Measurements from ENCODE around the gene BCL2L15.

DNA sequence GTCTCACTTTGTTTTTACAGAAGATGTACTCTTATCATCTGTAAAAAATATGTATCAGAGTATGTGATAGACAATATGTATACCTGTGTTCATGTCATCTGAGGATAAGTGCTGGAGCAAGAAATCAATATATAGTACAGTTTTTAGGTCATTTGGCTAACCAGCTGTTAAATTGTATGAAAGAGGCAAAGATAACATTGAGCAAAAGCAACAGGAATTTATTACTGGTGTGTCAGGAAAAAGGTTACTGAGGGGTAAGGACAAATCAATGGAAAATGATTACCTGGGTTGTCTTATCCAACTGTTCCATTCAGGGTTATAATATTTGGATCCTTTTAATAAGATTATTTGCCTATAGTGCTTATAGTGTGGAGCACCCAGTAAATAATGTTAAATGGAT is 46.6 kb upstream of the BCL2L15 start:
- TF ChIP-seq, protein P1, sequence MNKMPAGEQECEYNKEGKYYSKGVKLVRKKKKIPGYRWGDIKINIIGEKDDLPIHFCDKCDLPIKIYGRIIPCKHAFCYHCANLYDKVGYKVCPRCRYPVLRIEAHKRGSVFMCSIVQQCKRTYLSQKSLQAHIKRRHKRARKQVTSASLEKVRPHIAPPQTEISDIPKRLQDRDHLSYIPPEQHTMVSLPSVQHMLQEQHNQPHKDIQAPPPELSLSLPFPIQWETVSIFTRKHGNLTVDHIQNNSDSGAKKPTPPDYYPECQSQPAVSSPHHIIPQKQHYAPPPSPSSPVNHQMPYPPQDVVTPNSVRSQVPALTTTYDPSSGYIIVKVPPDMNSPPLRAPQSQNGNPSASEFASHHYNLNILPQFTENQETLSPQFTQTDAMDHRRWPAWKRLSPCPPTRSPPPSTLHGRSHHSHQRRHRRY (tag by site-specific recombination; IDR thresholded peaks at IDR 0.05): no peak
- TF ChIP-seq, protein P2, sequence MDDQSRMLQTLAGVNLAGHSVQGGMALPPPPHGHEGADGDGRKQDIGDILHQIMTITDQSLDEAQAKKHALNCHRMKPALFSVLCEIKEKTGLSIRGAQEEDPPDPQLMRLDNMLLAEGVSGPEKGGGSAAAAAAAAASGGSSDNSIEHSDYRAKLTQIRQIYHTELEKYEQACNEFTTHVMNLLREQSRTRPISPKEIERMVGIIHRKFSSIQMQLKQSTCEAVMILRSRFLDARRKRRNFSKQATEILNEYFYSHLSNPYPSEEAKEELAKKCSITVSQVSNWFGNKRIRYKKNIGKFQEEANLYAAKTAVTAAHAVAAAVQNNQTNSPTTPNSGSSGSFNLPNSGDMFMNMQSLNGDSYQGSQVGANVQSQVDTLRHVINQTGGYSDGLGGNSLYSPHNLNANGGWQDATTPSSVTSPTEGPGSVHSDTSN (CRISPR knock-in tag; IDR thresholded peaks at IDR 0.05): no peak
- no peak for TF ChIP-seq RBAK (tag by site-specific recombination; IDR thresholded peaks at IDR 0.05)
- TF ChIP-seq, protein P3, sequence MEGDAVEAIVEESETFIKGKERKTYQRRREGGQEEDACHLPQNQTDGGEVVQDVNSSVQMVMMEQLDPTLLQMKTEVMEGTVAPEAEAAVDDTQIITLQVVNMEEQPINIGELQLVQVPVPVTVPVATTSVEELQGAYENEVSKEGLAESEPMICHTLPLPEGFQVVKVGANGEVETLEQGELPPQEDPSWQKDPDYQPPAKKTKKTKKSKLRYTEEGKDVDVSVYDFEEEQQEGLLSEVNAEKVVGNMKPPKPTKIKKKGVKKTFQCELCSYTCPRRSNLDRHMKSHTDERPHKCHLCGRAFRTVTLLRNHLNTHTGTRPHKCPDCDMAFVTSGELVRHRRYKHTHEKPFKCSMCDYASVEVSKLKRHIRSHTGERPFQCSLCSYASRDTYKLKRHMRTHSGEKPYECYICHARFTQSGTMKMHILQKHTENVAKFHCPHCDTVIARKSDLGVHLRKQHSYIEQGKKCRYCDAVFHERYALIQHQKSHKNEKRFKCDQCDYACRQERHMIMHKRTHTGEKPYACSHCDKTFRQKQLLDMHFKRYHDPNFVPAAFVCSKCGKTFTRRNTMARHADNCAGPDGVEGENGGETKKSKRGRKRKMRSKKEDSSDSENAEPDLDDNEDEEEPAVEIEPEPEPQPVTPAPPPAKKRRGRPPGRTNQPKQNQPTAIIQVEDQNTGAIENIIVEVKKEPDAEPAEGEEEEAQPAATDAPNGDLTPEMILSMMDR (tag by site-specific recombination; IDR thresholded peaks at IDR 0.05): no peak
- TF ChIP-seq ZNF274 (IDR thresholded peaks at IDR 0.05; ENCODE audit: low read length): no peak
- TF ChIP-seq ZNF274 (tag by site-specific recombination; IDR thresholded peaks at IDR 0.05; ENCODE audit: borderline replicate concordance): no peak
- TF ChIP-seq GFI1B (tag by site-specific recombination; IDR thresholded peaks at IDR 0.05): no peak
- no peak for TF ChIP-seq YY1 (tag by site-specific recombination; IDR thresholded peaks at IDR 0.05)
- no peak for TF ChIP-seq ZNF549 (tag by site-specific recombination; IDR thresholded peaks at IDR 0.05)
- no peak for TF ChIP-seq ZNF473 (tag by site-specific recombination; IDR thresholded peaks at IDR 0.05)
